ENCODE measurements around the gene ACADS. TPM values are rescaled to one million over a fixed set of nuclear protein-coding genes. Genes with fewer than 3 reads are reported as not detected.

ACADS gene
- total RNA-seq, 4 donors from 2014 or later, result 30.5 to 55.1 (median 40.3) TPM

DNA sequence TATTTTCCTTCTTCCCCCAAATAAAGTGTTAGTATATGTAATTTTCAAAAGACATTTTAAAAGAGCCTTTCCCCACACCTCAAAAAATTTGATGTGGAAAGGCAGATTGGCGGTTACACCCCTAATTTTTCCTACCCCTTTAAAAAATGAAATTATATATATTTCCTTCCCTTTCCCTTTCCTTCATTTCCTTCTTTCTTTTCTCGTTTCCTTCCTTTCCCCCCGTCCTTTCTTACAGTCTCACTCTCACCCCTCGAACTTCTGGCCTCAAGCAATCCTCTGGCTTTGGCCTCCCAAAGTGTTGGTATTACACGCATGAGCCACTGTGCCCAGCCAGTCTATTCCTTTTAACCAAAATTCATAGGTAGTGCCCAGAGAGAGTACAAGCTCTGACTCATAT, 19.6 kb upstream of the ACADS start:
- H3K4me1 ChIP-seq, result peaks cover 0 to 9% (median 4%) of the 10 kb centered on the region in 3 donors
- H3K36me3 ChIP-seq, result peaks cover 0 to 30% of the 10 kb centered on the region in 2 donors
- ATAC-seq, result no peak
- WGBS, 2 donors (ENCODE audit: low coverage in 1 of 2), result 80 to 81% methylated on average over 3 to 5 of the region's 5 CpGs
- H3K27me3 ChIP-seq, result no peaks in the 10 kb centered on the region
- no peak overlapping the region for H3K4me3 ChIP-seq
- TF ChIP-seq EP300 (IDR thresholded peaks at IDR 0.05) (no peak), POLR2A (IDR thresholded peaks at IDR 0.05) (no peak), POLR2AphosphoS5 (IDR thresholded peaks at IDR 0.05) (no peak)
- TF ChIP-seq, protein P1, sequence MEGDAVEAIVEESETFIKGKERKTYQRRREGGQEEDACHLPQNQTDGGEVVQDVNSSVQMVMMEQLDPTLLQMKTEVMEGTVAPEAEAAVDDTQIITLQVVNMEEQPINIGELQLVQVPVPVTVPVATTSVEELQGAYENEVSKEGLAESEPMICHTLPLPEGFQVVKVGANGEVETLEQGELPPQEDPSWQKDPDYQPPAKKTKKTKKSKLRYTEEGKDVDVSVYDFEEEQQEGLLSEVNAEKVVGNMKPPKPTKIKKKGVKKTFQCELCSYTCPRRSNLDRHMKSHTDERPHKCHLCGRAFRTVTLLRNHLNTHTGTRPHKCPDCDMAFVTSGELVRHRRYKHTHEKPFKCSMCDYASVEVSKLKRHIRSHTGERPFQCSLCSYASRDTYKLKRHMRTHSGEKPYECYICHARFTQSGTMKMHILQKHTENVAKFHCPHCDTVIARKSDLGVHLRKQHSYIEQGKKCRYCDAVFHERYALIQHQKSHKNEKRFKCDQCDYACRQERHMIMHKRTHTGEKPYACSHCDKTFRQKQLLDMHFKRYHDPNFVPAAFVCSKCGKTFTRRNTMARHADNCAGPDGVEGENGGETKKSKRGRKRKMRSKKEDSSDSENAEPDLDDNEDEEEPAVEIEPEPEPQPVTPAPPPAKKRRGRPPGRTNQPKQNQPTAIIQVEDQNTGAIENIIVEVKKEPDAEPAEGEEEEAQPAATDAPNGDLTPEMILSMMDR (IDR thresholded peaks at IDR 0.05), result no peak
- no peaks in the 10 kb centered on the region for H3K9me3 ChIP-seq
- H3K27ac ChIP-seq, result no peak overlapping the region

DNA sequence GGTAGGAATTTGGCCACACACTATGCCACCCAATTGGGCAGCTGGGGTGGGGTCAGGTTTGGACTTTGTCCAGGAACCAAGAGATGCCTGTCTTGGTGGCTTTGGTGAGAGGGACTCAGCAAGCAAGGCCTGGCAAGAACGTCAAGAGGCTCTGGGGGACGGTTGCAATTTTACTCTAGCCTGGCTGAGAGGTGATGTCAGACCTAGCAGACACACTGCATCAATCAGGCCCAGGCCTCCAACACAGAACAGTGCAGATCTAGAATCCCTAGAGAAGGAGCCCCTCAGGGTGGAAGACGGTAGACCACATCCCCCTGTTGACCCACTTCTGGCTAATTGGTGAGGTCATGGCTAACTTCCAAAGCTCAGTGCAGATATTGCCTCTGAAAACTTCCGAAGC, 17.0 kb upstream of the ACADS start:
- peaks cover 0 to 34% (median 11%) of the 10 kb centered on the region in 3 donors for H3K4me1 ChIP-seq
- no peaks in the 10 kb centered on the region for H3K27me3 ChIP-seq
- 79 to 83% methylated on average over 2 to 4 of the region's 4 CpGs for WGBS, 2 donors (ENCODE audit: low coverage in 1 of 2)
- no peak overlapping the region for H3K4me3 ChIP-seq
- H3K9me3 ChIP-seq, result no peaks in the 10 kb centered on the region
- H3K27ac ChIP-seq, result no peak overlapping the region
- H3K36me3 ChIP-seq, result peaks cover 0 to 9% of the 10 kb centered on the region in 2 donors
- TF ChIP-seq POLR2A (IDR thresholded peaks at IDR 0.05), result no peak
- no peak for TF ChIP-seq POLR2AphosphoS5 (IDR thresholded peaks at IDR 0.05)
- TF ChIP-seq, protein P1 (IDR thresholded peaks at IDR 0.05), result no peak
- no peak for TF ChIP-seq EP300 (IDR thresholded peaks at IDR 0.05)
- no peak for ATAC-seq

DNA sequence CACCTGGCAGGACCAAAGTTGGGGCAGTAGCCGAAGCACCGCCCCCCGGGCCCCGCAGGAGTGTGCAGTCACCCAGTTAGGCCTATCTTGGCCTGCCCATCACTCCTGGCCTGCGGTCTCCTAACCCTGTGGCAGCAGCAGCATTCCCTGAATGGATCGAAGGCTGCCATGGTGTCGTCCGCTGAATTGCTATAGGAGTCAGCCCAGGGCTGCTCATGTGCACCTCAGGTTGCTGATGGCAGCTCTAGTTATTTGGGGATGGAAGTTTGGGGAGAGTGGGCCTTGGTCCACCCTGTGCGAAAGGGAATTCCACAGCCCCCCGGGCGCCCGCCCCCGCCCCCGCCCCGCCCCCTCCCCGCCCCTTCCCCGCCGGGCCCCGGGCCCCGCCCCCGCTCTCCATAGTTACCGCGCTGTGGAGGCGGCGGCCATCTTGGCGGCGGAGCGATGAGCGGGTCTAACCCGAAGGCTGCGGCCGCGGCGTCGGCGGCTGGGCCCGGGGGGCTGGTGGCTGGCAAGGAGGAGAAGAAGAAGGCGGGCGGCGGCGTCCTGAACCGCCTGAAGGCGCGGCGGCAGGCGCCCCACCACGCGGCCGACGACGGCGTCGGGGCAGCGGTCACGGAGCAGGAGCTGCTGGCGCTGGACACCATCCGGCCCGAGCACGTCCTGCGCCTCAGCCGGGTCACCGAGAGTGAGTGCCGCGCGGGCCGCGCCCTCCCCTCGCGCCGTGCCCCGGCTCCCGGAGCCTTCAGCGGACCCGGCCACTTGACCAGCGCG, 15.4 kb upstream of the ACADS start, which contains the start of gene UNC119B:
UNC119B (plus strand) TSS at position 428 of the 774 bp plus-strand sequence; CDS start at position 445, 17 bp downstream.
- peak within 1 kb of the TSS; percentile 91 to 93 for H3K4me3 ChIP-seq
- H3K4me1 ChIP-seq, result peaks cover 0 to 42% (median 11%) of the 10 kb centered on the region in 3 donors
- no peaks in the 10 kb centered on the region for H3K9me3 ChIP-seq
- WGBS, 2 donors (ENCODE audit: low coverage in 1 of 2), result no CpG with 5 or more reads among the region's 76 CpGs
- peaks cover 0 to 20% of the 10 kb centered on the region in 2 donors for H3K36me3 ChIP-seq
- H3K27me3 ChIP-seq, result no peaks in the 10 kb centered on the region
- peak within 1 kb of the TSS; percentile 65 to 95 (median 90) for H3K27ac ChIP-seq
- TF ChIP-seq EP300 (IDR thresholded peaks at IDR 0.05) (no peak), POLR2AphosphoS5 (IDR thresholded peaks at IDR 0.05) (peak; percentile 59), POLR2A (IDR thresholded peaks at IDR 0.05) (peak in 1 of 2 donors; percentile 29)
- TF ChIP-seq, protein P1 (IDR thresholded peaks at IDR 0.05), result peak in 1 of 4 experiments; percentile 13
- ATAC-seq, result peak; percentile 82

DNA sequence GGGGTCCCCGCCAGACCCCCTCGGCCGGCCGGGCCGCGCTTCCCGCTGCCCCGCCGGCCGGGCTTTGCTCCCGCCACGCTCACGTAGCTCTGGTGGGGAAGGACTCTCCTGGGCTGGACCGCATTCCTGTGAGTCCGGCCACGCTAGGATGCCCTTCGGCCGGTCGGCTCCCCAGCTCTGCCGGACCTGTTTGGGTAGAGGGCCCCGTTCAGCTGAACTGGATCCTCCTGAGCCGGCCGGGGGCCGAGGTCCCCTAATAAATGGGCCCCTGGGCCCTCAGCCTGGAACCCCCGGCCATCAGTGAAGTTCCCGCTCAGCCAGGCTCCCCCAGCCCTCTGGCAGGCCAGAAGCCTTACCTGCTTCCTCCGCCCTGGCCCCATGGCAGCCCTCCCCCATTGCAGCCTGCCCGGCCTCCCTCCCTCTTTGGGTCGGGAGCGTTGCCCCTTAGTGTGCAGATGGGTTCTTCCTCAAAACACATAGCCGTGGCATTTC, 14.8 kb upstream of the ACADS start:
- 0% methylated on average over 1 to 2 of the region's 31 CpGs for WGBS, 2 donors (ENCODE audit: low coverage in 1 of 2)
- Histone ChIP-seq H3K4me3 (peak overlapping the region; percentile 91 to 93), H3K27ac (peak overlapping the region; percentile 65 to 95 (median 90)), H3K4me1 (peaks cover 0 to 42% (median 11%) of the 10 kb centered on the region in 3 donors), H3K9me3 (no peaks in the 10 kb centered on the region), H3K36me3 (peaks cover 0 to 26% of the 10 kb centered on the region in 2 donors), H3K27me3 (no peaks in the 10 kb centered on the region)
- no peak for TF ChIP-seq EP300 (IDR thresholded peaks at IDR 0.05)
- no peak for TF ChIP-seq POLR2AphosphoS5 (IDR thresholded peaks at IDR 0.05)
- TF ChIP-seq POLR2A (IDR thresholded peaks at IDR 0.05), result no peak
- TF ChIP-seq, protein P1 (IDR thresholded peaks at IDR 0.05), result no peak
- peak; percentile 36 for ATAC-seq
